NCI-H1105 treated with DMSO at 0.1 percent for 48 hours (cell line): Measurements from ENCODE around the gene TMEM119.
"Not testable (repeated sequence)": the region's sequence is repeated elsewhere in the genome, so short reads cannot be mapped to it uniquely, and the experiment has no call there.

ENCODE experiments used
- DNase-seq: peaks from one replicate; lab custom pipeline; 2025; lab: John Stamatoyannopoulos, UW

TMEM119 gene

GRCh38 chr12:108565146-108565545, 32.7 kb downstream of the TMEM119 start:
- no peak for DNase-seq

- DNase-seq, result no peak
These were observed 33.2 kb downstream of the TMEM119 start for GRCh38 chr12:108564724-108565123.

GRCh38 chr12:108563804-108564151, 34.1 kb downstream of the TMEM119 start:
- DNase-seq, result no peak

- peak; percentile 75 for DNase-seq
These were observed 34.6 kb downstream of the TMEM119 start for GRCh38 chr12:108563136-108563803.

- peak; percentile 94 for DNase-seq
These were observed 35.3 kb downstream of the TMEM119 start, which contains the start of gene ISCU for GRCh38 chr12:108562348-108563135. ISCU (plus strand) TSS chr12:108562596; CDS start chr12:108562623, 27 bp downstream.

GRCh38 chr12:108561852-108562347, 36.0 kb downstream of the TMEM119 start:
- DNase-seq, result peak; percentile 56

- DNase-seq, result peak; percentile 95
These were observed 36.8 kb downstream of the TMEM119 start, which contains the start of gene SART3 for GRCh38 chr12:108560752-108561719. SART3 (minus strand) TSS chr12:108561173; CDS start chr12:108561154, 19 bp downstream.

- no peak for DNase-seq
These were observed 37.6 kb downstream of the TMEM119 start for GRCh38 chr12:108560321-108560721.

GRCh38 chr12:108559748-108560147, 38.1 kb downstream of the TMEM119 start:
- DNase-seq, result no peak

GRCh38 chr12:108559007-108559655, 38.8 kb downstream of the TMEM119 start:
- DNase-seq, result no peak

GRCh38 chr12:108555383-108555782, 42.5 kb downstream of the TMEM119 start:
- not testable (repeated sequence) for DNase-seq

GRCh38 chr12:108553799-108554198, 44.1 kb downstream of the TMEM119 start:
- no peak for DNase-seq

- no peak for DNase-seq
These were observed 46.3 kb downstream of the TMEM119 start for GRCh38 chr12:108551535-108551934.

GRCh38 chr12:108548954-108549521, 48.8 kb downstream of the TMEM119 start:
- no peak for DNase-seq

- DNase-seq, result no peak
These were observed 50.2 kb downstream of the TMEM119 start for GRCh38 chr12:108547686-108548085.

- no peak for DNase-seq
These were observed 54.2 kb downstream of the TMEM119 start for GRCh38 chr12:108543652-108544051.

GRCh38 chr12:108542320-108542719, 55.6 kb downstream of the TMEM119 start:
- no peak for DNase-seq
